GM12865 (cell line): Measurements from ENCODE around the gene FAM193A.

Experiments
- DNase-seq: peaks from one replicate; pipeline ENCODE4 v3.0.0; 2010; ENCODE audit warnings: low read depth
- H3K4me3 ChIP-seq: 2 replicates; pipeline ENCODE4 v1.5.1; 2011; ENCODE audit warnings: mild to moderate bottlenecking, low read depth, low read length, control low read depth
- CTCF ChIP-seq: IDR thresholded peaks from 2 replicates; pipeline ENCODE4 v1.5.1; 2011; ENCODE audit warnings: low read length, control low read depth, low read depth, inconsistent platforms; ENCODE audit not compliant: insufficient read depth; ENCODE audit errors: missing control alignments

Gene FAM193A

GRCh38 chr4:2649604-2650114 is 113.2 kb downstream of the FAM193A start:
- no peak for DNase-seq
- TF ChIP-seq CTCF, result no peak
- no peak overlapping the region for H3K4me3 ChIP-seq

GRCh38 chr4:2650276-2650675 is 113.8 kb downstream of the FAM193A start:
- no peak for DNase-seq
- H3K4me3 ChIP-seq, result no peak overlapping the region
- no peak for TF ChIP-seq CTCF

GRCh38 chr4:2651546-2651945 is 115.1 kb downstream of the FAM193A start:
- no peak for TF ChIP-seq CTCF
- no peak overlapping the region for H3K4me3 ChIP-seq
- DNase-seq, result no peak

GRCh38 chr4:2651998-2652397 is 115.6 kb downstream of the FAM193A start:
- no peak overlapping the region for H3K4me3 ChIP-seq
- no peak for TF ChIP-seq CTCF
- DNase-seq, result no peak

GRCh38 chr4:2652415-2653160 is 116.1 kb downstream of the FAM193A start:
- no peak overlapping the region for H3K4me3 ChIP-seq
- no peak for TF ChIP-seq CTCF
- DNase-seq, result no peak

- TF ChIP-seq CTCF, result no peak
- H3K4me3 ChIP-seq, result no peak overlapping the region
- DNase-seq, result no peak
These were observed 124.3 kb downstream of the FAM193A start for GRCh38 chr4:2660596-2661211.
